ENCODE data around the gene ATIC.

ATIC gene

DNA sequence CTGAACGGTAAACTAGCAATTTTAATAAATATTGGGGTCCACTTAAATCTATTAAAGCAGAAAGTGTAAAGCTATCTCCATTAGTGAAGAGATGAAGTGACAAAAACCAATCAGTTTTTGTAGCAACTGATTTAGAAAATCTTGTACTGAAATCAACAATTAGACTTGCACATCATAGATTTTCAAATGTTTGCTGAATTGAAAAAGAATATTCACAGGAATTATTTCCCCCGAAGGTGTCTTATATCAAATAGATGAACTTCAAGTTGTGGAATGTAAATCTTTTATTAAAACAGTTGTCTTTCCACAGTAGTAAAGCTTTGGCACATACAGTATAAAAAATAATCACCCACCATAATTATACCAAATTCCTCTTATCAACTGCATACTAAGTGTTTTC is 48.7 kb downstream of the ATIC start:
- DNase-seq (ENCODE audit: extremely low read depth, low read depth), result no peak
- TF ChIP-seq, protein P1, sequence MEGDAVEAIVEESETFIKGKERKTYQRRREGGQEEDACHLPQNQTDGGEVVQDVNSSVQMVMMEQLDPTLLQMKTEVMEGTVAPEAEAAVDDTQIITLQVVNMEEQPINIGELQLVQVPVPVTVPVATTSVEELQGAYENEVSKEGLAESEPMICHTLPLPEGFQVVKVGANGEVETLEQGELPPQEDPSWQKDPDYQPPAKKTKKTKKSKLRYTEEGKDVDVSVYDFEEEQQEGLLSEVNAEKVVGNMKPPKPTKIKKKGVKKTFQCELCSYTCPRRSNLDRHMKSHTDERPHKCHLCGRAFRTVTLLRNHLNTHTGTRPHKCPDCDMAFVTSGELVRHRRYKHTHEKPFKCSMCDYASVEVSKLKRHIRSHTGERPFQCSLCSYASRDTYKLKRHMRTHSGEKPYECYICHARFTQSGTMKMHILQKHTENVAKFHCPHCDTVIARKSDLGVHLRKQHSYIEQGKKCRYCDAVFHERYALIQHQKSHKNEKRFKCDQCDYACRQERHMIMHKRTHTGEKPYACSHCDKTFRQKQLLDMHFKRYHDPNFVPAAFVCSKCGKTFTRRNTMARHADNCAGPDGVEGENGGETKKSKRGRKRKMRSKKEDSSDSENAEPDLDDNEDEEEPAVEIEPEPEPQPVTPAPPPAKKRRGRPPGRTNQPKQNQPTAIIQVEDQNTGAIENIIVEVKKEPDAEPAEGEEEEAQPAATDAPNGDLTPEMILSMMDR (IDR thresholded peaks at IDR 0.05; ENCODE audit: low read depth, low read length), result no peak

DNA sequence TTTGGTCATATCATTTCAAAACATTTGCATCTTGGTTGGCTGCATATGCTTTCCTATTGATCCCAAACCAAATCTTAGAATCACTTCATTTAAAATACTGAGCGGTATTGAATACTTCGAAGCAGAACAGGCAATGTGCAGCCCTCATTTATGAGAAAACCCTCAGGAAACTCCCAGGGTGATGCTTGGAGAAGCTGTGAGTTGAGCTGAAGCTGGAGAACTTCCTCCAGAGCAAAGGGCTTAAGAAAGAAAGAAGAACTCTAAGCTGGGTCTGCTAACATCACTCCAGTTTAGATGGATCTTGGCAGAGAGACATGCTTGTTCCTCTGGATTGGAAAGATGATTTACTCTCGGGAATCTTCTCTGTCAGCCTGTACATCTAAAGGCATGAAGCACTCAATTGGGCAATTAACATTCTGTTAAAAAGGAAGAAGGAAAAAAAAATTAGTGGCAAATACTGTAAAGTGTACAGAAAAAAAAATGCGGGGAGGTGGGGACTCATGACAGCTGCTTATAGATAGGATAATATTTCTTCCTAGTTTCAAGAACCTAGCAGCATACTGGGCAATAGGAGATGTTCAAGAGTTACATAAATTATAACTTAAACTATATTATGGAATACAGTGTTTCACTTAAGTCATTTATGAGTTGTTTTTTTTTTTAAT is 49.5 kb downstream of the ATIC start:
- DNase-seq (ENCODE audit: extremely low read depth, low read depth), result no peak
- TF ChIP-seq, protein P1 (IDR thresholded peaks at IDR 0.05; ENCODE audit: low read depth, low read length), result no peak

DNA sequence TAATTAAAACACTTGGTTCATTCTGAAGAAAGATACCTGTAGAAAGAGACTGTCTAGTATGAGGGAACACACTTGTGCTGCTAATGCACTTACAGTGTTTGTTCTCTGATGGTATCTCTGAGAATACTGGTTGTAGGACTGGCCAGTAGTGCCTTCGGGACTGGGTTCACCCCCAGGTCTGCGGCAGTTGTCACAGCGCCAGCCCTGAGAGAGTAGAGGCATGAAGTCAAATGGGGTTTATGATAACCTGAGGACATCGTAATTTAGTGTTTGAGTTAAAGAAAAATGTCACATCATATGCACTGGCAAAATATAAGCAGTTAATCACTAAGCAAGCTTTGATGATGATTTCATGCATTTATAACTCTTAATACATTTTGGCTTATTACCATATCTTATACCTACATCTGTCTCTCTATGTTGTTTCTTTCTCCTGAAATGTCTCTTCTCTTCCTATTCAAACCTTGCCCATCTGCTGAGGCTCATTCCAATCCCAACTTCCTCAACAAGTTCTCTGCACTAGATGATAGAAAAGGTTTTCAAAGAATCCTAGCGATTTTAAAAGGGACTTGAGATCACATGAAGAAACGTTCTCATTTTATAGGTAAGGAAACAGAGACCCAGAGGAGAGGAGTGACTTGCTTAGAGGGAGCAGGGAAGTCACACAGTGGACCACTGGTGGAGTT is 50.2 kb downstream of the ATIC start:
- TF ChIP-seq, protein P1 (IDR thresholded peaks at IDR 0.05; ENCODE audit: low read depth, low read length), result no peak
- no peak for DNase-seq (ENCODE audit: extremely low read depth, low read depth)

DNA sequence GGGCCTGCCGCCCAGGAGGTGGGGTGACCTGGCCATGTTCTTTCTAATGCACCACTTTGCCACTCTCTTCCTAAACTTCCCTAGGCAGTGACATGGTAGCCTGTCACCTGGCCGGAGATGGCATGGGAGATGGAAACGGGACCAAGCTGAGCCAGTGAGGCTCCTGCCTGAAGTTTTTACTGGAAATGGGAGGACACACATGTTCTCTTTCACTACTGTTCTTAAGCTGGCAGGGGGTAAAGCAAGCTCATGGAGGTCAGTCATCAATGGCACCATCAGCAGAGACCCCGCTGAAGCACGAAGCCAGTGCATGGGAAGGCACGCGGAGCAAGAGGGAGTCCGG is 50.7 kb downstream of the ATIC start:
- no peak for DNase-seq (ENCODE audit: extremely low read depth, low read depth)
- TF ChIP-seq, protein P1 (IDR thresholded peaks at IDR 0.05; ENCODE audit: low read depth, low read length), result no peak

DNA sequence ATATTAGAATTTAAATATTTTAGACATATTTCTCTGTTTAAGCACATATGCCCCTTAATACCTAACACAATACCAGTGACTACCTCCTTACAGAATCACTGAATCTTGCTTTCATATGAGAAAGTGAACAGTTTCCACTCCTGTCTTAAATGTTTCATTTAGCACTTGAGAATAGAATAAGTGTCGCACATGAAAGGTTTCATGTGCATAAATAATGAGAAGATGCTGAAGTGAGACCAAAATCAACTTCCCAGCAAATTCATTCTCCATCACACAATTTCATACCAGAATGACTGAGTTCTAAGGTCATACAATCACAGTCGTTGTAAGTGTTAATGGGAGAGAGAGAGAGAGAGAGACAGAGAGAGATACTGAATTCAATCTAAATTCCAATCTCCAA is 51.2 kb downstream of the ATIC start:
- TF ChIP-seq, protein P1 (IDR thresholded peaks at IDR 0.05; ENCODE audit: low read depth, low read length), result no peak
- no peak for DNase-seq (ENCODE audit: extremely low read depth, low read depth)

DNA sequence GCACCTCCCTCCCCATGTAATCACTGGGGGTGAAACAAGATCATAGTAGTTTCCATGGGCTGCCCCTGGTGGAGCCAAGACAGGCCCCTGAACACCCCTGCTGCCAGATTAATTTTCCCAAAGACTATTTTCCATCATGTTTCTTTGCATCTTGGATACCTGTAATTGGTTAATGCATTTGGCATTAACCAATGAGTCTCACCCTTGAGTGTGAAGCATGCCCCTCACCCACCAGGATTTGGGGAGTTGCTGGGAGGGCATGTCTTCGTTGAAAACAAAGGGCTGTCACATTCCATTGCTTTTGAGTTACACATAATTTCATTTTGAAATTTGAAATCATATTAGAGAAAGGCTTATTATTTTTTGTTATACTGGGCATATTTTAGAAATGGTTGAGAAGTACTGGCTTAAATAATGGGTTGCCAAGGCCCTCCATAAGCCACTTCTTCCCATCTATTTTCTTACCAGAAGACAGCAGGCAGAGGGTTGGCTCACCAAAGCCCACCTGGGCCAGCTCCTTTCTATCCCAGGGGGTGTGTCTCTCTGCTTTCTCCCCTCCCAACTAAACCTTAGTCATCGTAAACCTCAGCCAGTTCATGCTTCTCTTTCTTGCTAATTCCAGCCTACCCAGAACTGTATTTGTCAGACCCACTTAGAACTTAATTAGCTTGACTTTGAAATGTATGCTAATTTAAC is 51.8 kb downstream of the ATIC start:
- DNase-seq (ENCODE audit: extremely low read depth, low read depth), result no peak
- TF ChIP-seq, protein P1 (IDR thresholded peaks at IDR 0.05; ENCODE audit: low read depth, low read length), result no peak
